Fibroblast of lung (primary cell): Measurements from ENCODE around the gene CST4. TPM values are rescaled to one million over a fixed set of nuclear protein-coding genes. Genes with fewer than 3 reads are reported as not detected.

Experiments used
- DNase-seq, 2 donors: peaks; one replicate each; pipeline versions ENCODE4 v3.0.0 to v3.0.0-alpha.2; 2010; ENCODE audit warnings: low read depth in 2 of 2
- H2AFZ ChIP-seq: 2 replicates; pipeline ENCODE4 v1.5.1; 2012; ENCODE audit warnings: low read length, control low read depth, inconsistent platforms
- H3K27ac ChIP-seq: 2 replicates; pipeline ENCODE4 v1.5.1; 2011; ENCODE audit warnings: low read length, control low read depth; ENCODE audit not compliant: insufficient read depth
- H3K27me3 ChIP-seq: 2 replicates; pipeline ENCODE4 v1.5.1; 2011; ENCODE audit warnings: mild to moderate bottlenecking, low read length; ENCODE audit not compliant: control insufficient read depth, insufficient read depth
- H3K36me3 ChIP-seq: 2 replicates; pipeline ENCODE4 v1.5.1; 2011; ENCODE audit warnings: low read length; ENCODE audit not compliant: control insufficient read depth, insufficient read depth
- H3K4me1 ChIP-seq: 2 replicates; pipeline ENCODE4 v1.5.1; 2011; ENCODE audit warnings: low read length; ENCODE audit not compliant: control insufficient read depth, insufficient read depth; ENCODE audit errors: extremely low read depth
- H3K4me2 ChIP-seq: 2 replicates; pipeline ENCODE4 v1.5.1; 2011; ENCODE audit warnings: low read length, control low read depth; ENCODE audit not compliant: insufficient read depth; ENCODE audit errors: extremely low read depth
- H3K4me3 ChIP-seq, 4 experiments: fragments of 200-600 bp in 1 of 4; sonication (generic) in 1 of 4; replicated peaks in 1 of 4; 2 replicates each; pipeline ENCODE4 v1.5.1; 2011 to 2016; ENCODE audit warnings: low read length in 4 of 4, low read depth in 3 of 4, mild to moderate bottlenecking in 3 of 4, control low read depth in 2 of 4, inconsistent platforms in 1 of 4, mixed read lengths in 1 of 4; ENCODE audit not compliant: insufficient read depth in 1 of 4; ENCODE audit errors: control extremely low read depth in 1 of 4
- H3K79me2 ChIP-seq: 2 replicates; pipeline ENCODE4 v1.5.1; 2012; ENCODE audit warnings: mild to moderate bottlenecking, low read length, inconsistent platforms; ENCODE audit not compliant: control insufficient read depth, insufficient read depth
- H3K9ac ChIP-seq: 2 replicates; pipeline ENCODE4 v1.5.1; 2011; ENCODE audit warnings: mild to moderate bottlenecking, low read length, control low read depth; ENCODE audit not compliant: insufficient read depth
- H3K9me3 ChIP-seq: 2 replicates; pipeline ENCODE4 v1.5.1; 2012; ENCODE audit warnings: low read depth, low read length; ENCODE audit not compliant: control insufficient read depth, insufficient read depth
- H4K20me1 ChIP-seq: 2 replicates; pipeline ENCODE4 v1.5.1; 2011; ENCODE audit warnings: low read length; ENCODE audit not compliant: control insufficient read depth, insufficient read depth; ENCODE audit errors: extremely low read depth
- EZH2 ChIP-seq: IDR thresholded peaks from 2 replicates; pipeline ENCODE4 v1.5.1; 2012; ENCODE audit warnings: low read length, control low read depth, mild to moderate bottlenecking; ENCODE audit errors: missing control alignments
- polyA plus RNA-seq, 2 donors: library from polyadenylated mRNA; depleted of rRNA in 1 of 2; stranded (reverse) in 1 of 2; unstranded in 1 of 2; fragments of >200 nt; gene quantifications; 2 replicates each; pipeline ENCODE4 v1.2.1, GENCODE V29; 2011 to 2012; ENCODE audit warnings: missing spikeins in 1 of 2
- total RNA-seq: library from RNA; depleted of rRNA; stranded (reverse); fragments of >200 nt; gene quantifications from 2 replicates; pipeline ENCODE4 v1.2.1, GENCODE V29; 2014
- TF ChIP-seq, protein P1 (sequence below), 2 donors: IDR thresholded peaks in 1 of 2; conservative IDR thresholded peaks in 1 of 2; 1 replicate in 1 of 2; 2 replicates in 1 of 2; pipeline ENCODE4 v1.5.1; 2011 to 2012; ENCODE audit warnings: low read length in 2 of 2, control low read depth in 1 of 2, inconsistent platforms in 1 of 2, low read depth in 1 of 2, mild to moderate bottlenecking in 1 of 2

CST4 gene
- total and polyA plus RNA-seq, 2 donors (not counting 1 experiment from before 2014, with no cell fraction given), result 0.16 to 0.17 TPM

DNA sequence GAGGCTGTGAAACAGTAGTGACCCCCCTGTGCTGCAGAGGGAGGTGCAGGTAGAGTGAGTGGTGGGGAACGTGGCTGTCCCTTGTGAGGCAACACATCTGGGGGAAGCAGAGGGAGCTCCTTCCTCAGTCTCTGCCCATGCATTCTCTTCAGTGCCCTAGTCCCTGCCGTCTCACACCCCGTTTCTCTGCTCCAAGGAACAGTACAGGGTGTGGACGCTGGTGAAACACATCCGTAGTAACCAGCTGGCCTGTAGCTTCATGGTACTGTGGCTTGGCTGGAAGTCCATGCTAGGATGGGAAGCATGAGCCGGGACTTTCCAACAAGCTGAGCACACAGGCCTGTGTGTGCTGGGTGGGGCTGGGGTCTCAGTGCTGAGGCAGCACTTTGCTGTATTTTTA lies 25.7 kb downstream of the CST4 start:
- Histone ChIP-seq H3K4me3 (no peak overlapping the region), H3K4me1 (no peaks in the 10 kb centered on the region), H2AFZ (no peak overlapping the region), H3K4me2 (no peak overlapping the region), H3K27me3 (peaks cover 4% of the 10 kb centered on the region), H3K79me2 (no peaks in the 10 kb centered on the region), H3K9me3 (no peaks in the 10 kb centered on the region), H3K9ac (no peak overlapping the region), H3K27ac (no peak overlapping the region), H3K36me3 (no peaks in the 10 kb centered on the region), H4K20me1 (no peaks in the 10 kb centered on the region)
- no peak for DNase-seq
- TF ChIP-seq EZH2, result no peak
- TF ChIP-seq, protein P1, sequence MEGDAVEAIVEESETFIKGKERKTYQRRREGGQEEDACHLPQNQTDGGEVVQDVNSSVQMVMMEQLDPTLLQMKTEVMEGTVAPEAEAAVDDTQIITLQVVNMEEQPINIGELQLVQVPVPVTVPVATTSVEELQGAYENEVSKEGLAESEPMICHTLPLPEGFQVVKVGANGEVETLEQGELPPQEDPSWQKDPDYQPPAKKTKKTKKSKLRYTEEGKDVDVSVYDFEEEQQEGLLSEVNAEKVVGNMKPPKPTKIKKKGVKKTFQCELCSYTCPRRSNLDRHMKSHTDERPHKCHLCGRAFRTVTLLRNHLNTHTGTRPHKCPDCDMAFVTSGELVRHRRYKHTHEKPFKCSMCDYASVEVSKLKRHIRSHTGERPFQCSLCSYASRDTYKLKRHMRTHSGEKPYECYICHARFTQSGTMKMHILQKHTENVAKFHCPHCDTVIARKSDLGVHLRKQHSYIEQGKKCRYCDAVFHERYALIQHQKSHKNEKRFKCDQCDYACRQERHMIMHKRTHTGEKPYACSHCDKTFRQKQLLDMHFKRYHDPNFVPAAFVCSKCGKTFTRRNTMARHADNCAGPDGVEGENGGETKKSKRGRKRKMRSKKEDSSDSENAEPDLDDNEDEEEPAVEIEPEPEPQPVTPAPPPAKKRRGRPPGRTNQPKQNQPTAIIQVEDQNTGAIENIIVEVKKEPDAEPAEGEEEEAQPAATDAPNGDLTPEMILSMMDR (conservative IDR thresholded peaks at IDR 0.05 in 1 of 2, IDR thresholded peaks at IDR 0.05 in 1 of 2; ENCODE audit: low read depth in 1 of 2, low read length in 2 of 2), result no peak

DNA sequence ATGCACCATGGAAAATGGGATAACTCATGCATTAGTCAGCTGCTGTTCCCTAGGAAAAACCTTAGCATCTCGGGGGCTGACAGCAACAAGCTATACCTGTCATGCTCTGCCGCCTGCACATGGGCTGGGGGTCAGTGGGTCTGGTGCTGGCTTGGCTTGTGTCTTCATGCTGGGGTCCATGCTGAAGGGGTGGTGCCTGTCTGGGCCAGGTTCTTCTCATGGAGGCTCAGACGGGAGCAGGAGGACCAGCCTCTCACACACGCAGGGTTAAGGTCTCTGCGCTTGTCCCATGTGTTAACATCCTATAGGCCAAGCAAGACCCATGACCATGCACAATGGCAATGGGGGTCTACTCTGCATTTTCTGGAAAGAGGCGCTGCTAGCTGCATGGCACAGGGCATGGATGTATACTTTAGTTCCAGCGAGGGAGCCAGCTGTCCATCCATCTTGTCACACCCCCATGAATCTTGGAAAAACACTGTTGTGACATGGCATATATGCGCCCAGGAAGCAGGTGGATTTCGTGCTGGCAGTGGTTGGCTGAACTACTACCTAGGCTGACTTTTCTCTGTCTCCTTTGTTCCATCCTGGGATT lies 26.5 kb downstream of the CST4 start:
- peaks cover 4% of the 10 kb centered on the region for H3K27me3 ChIP-seq
- no peak overlapping the region for H3K9ac ChIP-seq
- no peaks in the 10 kb centered on the region for H3K9me3 ChIP-seq
- TF ChIP-seq, protein P1 (conservative IDR thresholded peaks at IDR 0.05 in 1 of 2, IDR thresholded peaks at IDR 0.05 in 1 of 2; ENCODE audit: low read depth in 1 of 2, low read length in 2 of 2), result no peak
- TF ChIP-seq EZH2, result no peak
- H4K20me1 ChIP-seq, result no peaks in the 10 kb centered on the region
- no peak overlapping the region for H3K4me2 ChIP-seq
- no peaks in the 10 kb centered on the region for H3K4me1 ChIP-seq
- H3K4me3 ChIP-seq, result no peak overlapping the region
- DNase-seq, result no peak
- no peaks in the 10 kb centered on the region for H3K79me2 ChIP-seq
- H3K36me3 ChIP-seq, result no peaks in the 10 kb centered on the region
- H3K27ac ChIP-seq, result no peak overlapping the region
- no peak overlapping the region for H2AFZ ChIP-seq

DNA sequence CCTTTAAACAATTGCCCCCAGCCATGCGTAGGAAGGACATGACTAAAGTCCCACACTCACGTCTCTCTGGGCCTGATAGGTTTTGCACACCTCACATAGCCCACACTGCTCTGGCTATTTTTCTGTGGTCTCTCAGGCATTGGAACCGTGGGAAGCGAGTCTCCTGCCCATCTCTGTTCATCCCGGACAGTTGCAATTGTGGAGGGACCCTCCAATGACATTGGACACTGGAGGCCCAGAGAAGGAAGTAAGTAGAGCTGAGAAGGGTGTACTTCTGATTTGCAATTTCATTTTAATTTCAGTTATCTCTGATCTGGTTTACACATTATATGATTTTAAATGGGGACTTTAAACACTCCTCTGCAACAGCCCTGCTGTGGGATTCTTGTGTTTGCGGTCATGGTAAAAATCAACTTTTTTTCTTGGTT lies 27.8 kb downstream of the CST4 start:
- Histone ChIP-seq H3K36me3 (no peaks in the 10 kb centered on the region), H3K9me3 (no peaks in the 10 kb centered on the region)
- TF ChIP-seq, protein P1 (conservative IDR thresholded peaks at IDR 0.05 in 1 of 2, IDR thresholded peaks at IDR 0.05 in 1 of 2; ENCODE audit: low read depth in 1 of 2, low read length in 2 of 2), result no peak

More for the DNA sequence above, 27.8 kb downstream of the CST4 start:
- no peaks in the 10 kb centered on the region for H4K20me1 ChIP-seq
- no peak overlapping the region for H3K4me3 ChIP-seq
- H3K27me3 ChIP-seq, result no peaks in the 10 kb centered on the region
- no peaks in the 10 kb centered on the region for H3K79me2 ChIP-seq
- H3K4me2 ChIP-seq, result no peak overlapping the region
- H3K9ac ChIP-seq, result no peak overlapping the region
- H3K4me1 ChIP-seq, result no peaks in the 10 kb centered on the region
- H3K27ac ChIP-seq, result no peak overlapping the region
- no peak for DNase-seq
- no peak overlapping the region for H2AFZ ChIP-seq
